NCI-H2196 (cell line): ENCODE measurements around the gene ACOX3.

ENCODE experiments used
- DNase-seq: peaks from one replicate; lab custom pipeline; 2025; ENCODE audit not compliant: unreplicated experiment; lab: John Stamatoyannopoulos, UW

ACOX3 gene

DNA sequence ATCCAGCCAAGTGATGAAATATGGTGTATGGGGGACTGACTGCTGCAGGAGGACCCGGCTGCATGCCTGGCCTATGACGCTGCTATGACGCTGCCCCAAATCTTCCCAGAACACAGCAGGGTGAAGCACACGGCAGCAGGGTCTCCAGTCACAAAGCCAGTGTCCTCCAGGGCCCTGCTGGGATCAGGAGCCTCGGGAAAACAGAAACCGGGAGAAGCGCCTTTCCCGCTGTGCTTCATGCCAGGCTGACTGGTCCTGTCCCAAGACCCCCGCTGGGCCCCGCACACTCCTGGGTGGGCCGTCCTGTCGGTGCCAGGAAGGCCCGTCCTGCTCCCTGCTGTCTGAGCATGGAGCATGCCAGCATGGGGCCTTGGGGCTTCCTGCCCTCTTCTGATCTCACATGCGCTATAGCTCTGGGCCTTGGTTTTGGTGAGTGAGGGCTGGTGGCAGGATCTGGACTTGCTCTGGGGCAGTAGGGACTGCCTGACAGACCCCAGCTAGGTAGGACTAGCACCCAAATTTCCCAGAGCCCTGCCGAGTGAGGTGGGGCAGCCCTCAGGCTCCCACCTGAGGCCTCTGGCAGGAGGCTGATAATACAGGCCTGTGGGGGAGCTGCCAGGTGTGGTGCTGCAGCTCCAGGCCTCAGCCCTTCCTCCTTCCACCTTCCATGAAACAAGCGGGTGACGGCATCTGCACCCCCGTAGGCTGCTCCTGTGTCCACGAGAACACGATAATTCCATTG is 64.0 kb downstream of the ACOX3 start:
- DNase-seq = no peak

DNA sequence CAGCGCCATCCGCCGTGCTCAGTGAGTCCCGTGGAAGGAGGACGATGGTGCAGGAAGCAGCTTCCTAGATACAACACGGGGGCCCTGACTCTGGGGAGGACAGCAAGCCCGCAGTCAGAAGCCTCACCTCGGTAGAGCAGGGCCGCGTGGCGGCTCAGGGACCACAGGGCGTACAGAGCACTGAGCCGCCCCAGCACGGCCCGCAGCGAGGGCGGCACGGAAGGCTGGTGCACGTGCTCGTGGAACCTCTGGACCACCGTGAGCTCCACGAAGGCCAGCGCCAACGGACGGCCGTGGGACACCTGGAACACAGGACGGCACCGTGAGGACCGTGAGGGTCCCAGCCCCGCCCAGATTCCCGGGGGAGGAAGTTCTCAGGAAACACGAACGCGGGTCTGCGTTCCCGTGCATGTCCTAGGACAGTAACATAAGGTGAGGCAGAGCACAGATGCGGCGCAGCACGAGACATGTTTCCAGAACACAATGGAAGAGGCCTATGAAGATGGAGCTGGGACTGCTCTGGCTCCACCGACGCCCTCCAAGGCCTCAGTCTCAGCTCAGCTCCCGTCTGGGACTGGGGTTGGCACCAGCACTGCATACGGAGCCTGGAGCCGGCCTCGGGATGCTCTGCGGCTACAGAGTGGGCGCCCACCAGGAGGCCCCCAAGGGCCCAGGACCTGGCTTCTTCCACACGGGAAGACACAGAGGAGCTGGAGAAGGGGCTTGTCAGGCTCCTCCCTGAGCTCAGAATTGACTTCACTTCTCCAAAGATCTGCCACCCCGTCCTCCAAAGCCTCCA is 65.5 kb downstream of the ACOX3 start:
- DNase-seq = no peak

DNA sequence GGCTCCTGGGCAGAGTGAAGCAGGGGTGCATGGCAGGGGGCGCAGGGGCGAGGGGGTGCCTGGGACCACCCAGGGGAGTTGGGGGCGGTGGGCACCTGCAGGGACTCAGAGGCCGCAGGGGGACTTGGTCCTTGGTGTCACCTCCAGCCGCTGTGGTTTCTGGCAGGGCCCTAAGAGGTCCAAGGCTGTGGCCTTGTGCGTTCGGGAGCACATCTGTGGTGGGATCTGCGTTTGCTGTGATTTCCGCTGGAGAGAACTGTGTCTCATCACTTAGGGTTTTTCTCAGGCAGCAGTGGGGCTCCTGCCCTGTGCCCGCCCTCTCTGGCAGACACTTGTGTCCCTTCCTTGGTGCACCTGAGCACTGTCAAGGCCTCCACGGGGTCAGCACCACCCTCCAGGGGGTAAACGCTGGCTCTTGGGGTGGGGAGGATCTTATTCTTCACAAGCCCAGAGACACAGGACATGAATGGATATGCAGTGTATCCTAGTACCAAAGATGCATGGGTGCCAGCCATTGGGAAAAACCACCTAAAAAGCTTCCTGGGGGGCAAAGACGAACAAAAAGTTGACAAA is 66.5 kb downstream of the ACOX3 start:
- DNase-seq = no peak

DNA sequence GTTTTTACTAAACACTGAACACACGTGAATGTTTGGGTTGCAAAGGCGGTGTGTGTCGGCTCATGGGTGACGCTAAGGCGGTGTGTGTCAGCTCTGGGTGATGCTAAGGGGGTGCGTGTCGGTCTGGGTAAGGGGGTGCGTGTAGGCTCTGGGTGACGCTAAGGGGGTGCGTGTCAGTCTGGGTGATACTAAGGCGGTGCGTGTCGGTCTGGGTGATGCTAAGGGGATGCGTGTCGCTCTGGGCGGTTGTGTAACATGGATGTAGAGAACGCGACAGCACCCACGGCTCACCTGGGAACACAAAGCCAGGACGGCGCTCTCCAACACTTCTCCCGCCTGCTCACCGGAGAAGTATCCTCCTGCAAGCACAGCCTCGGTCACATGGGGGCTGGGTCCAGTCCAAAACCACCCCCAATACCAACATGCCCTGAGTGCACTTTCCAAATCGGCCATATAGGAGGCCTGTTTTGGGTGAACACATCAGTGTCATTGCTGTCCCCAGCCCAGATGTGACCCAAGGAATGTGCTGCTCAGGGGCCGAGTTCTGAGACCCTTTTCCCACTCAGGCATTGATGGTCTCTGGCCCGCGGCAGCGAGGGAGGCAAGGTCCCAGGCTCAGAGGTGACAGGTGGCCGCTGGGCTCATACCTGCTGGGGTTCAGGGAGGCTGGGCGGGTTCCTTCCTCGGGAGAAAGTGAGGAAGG is 67.1 kb downstream of the ACOX3 start:
- no peak for DNase-seq

DNA sequence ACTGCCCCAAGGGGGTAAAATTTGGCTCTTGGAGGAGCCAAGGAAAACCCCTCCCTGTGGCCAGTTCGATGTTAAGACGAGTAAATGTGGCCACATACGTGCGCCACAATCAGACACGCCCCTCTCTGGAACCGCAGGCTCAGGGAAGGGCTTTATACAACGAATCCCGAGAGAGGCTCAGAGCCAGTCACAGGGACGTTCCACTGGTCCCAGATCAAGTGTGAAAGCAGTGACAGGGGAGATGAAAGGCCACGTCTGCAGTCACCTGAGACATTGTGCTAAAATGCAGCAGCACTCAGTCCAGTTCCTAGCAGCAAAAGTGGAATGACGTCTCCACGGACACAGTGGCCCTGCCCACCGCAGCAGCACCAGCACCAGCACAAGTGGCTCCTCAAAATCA is 68.0 kb downstream of the ACOX3 start:
- no peak for DNase-seq

DNA sequence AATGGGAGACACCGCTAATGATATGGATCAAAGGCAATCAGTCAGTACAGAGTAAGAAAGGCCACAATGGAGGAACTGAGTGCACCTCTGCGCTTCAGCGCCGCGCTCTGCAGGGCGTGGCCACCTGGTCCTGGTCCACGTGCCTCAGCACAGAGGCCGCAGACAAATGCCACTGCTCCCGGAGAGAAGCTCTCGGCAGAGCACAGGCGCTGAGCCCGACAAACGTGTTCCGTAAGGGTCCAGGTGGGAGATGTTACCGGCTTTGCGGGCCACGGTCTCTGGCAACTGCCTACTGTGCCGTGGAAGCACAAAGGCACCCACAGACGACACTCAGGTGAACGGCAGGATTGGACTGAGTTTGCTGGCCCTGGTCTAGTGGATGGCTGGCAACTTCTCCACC is 68.9 kb downstream of the ACOX3 start:
- no peak for DNase-seq

DNA sequence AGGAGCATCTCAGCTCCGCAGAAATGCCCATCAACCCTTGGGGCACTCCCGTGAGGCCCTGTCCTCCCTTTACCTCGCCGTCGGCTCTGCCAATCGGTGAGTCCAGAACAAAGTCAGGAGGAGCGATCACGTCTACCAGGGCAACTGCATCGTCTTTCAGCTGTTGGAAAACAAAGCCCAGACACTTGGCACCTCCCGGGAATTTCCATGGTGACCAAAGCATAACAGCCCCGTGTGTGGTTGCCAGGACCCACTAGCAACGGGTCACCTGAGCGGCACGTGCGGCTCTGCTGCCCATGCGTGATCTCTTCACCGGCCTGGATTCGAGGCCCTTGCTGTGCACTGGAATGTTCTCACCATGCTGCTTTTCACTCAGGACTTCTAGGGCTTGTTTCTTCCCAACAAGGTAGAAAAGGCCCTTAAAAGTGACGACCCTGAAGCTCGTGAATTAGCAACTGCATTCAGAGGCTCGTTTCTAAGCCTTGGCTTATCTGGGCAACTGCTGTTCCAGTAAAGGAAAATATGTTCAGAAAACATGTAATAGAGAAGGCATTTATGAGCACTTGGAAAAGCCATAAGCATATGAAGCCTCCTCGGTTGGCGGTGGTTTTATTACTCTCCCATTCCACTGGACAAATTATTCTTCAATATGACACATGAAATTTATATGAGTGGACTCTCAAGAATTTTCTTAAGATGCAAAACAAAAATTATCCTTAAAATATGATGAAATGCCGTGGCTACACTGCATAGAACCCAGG is 69.5 kb downstream of the ACOX3 start:
- DNase-seq = peak; percentile 48

DNA sequence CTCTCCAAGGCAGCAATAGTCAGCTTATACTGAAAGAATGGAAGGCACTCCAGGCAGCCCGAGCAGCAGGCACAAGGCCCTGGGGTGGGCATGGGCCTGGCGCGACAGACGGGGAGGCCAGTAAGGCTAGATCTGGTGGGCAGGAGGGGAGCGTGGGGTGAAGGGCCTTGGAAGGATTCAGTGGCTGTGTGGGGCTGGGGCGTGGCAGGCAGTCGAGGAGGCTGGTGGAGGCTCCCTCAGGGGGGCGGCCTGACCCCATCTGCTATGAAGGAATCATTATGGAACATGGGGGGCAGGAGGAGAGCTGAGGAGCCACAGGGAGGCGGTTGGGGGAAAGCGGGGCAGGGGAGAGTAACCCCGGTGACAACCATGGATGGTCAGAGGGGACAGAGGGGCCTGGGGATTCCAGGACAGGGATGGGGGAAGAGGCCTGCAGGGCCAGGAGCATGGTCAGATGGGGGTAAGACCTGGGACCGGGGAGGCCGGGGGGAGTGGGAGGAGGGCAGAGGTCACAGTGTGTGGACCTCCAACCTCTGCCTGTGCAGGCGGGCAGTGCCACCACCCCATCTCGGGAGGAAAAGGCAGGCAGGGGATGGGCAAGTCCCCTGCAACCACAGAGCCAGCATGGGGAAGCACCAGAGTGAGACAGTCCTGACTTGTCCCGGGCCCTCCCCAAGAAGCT is 70.3 kb downstream of the ACOX3 start:
- DNase-seq = no peak

DNA sequence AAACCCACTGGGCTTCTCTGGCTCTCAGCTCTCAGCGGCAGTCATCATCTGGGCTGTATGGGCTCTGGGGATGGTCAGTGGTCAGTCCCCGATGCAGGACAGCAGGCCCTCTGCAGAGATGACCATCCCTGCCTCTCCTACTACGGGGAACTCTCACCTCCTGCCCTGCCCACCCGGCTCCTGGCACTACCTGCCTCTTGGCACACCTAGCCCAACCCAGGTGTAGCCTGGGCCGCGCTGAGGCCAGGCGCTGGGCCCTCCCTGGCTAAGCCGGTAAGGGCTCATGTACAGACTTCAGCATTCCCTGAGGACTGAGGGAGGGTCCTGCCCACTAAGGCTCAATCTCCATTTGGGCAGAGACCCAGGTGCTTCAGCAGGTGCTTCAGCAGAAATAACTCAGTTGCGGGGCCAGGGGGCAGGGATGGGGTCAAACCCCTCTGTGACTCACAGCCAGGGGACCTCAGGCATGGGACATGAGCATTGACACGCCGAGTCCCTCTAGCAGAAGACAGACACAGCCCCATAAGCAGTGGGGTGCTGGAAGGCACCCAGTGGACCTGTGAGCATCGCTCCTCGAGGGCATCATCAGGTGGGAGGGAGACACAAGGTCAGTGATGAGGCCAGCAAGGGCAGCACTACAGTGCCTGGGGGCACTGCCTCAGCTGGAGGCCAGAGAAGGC is 71.0 kb downstream of the ACOX3 start:
- no peak for DNase-seq

DNA sequence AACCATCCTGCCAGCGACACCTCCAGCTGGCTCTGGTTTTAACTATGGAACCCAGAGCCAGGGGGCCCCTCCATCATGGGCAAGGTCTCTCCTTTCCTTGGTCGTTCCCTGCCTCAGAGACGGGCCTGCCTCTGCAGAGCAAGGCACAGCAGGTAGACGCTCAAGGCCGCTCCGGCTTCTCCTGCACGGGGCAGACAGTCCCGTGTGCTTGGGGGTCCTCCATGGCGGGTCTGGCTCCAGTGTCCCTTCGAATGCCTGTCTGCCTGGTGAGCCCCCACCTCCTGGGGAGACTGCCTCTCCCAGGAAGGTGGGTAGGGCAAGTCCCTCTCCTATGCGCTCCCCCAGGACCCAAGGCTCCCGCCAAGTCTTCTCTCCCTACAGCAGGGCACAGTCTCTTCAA is 71.5 kb downstream of the ACOX3 start:
- DNase-seq = no peak

DNA sequence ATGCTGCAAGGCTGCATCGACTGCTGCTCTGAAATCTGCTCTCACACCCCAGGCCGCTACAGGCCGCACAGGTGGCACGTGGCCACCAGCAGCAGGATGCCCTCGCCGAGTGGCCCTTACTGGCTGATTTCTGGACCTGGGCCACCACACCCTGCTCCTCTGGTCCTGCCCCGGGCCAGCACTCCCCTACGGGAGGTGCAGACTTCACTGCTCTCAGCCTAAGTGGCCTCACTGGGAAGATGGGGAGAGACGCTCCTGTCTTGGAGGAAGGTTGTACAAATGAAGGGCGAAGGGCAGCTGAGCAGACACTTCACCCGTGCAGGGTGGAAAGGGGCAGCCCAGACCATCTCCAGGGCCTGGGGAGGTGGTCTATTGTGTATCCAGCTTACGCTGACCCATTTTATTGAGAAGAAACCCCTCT is 72.5 kb downstream of the ACOX3 start:
- no peak for DNase-seq

DNA sequence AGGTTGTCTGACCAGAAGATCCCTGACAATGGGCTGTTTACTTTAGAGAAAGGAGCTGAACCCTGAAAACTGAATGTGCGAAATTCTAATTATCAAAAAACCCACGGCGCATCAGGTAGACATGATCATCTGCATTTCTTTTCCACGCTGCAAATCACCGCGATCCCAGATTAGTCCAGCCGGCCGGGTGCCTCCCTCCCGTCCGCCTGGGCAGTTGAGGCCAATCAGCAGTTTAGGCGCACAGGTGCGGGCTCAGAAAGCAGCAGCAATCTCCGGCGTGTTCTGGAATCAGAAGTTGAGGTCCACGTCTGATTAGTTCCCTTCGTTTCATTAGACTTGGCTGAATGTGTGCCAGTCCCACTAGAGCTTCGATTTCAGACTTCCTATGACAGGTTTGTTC is 73.9 kb downstream of the ACOX3 start:
- DNase-seq = no peak

DNA sequence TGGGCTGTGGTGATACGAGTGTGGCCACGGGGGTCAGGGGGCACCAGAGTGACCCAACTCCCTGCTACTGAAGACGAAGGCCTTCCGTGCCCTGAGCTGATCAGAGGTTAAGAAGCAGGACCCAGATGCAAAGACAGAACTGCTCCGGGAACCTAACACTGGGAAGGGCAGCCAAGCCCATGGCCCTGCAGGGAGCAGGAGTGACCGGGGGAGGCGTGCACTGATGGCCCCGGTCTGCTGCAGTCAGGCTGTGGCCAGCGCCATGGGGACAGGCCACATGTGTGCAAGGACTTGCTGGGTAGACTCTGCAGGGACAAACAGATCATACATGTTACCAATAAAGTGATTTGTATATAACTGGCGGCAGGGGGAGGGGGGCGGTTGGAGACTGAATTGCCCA is 74.6 kb downstream of the ACOX3 start:
- no peak for DNase-seq

DNA sequence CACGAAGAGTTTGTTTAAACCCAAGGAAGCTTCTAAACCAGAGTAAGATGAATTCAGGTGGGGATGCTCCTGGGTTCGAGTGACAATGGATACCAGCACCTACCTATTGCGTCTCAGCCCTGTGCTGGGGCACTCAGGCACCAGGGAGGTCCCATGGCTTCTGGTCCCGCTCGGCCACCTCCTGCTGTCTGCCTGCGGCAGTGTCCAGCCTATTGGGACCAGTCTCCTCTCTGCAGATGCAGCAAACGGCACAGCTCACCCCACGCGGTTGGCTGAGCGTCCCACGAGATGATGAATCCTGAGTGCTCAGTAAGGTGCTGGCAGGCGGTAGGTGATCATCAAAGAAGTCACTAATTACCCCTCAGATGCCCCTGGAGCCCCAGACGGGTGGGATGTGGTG is 75.2 kb downstream of the ACOX3 start:
- no peak for DNase-seq

DNA sequence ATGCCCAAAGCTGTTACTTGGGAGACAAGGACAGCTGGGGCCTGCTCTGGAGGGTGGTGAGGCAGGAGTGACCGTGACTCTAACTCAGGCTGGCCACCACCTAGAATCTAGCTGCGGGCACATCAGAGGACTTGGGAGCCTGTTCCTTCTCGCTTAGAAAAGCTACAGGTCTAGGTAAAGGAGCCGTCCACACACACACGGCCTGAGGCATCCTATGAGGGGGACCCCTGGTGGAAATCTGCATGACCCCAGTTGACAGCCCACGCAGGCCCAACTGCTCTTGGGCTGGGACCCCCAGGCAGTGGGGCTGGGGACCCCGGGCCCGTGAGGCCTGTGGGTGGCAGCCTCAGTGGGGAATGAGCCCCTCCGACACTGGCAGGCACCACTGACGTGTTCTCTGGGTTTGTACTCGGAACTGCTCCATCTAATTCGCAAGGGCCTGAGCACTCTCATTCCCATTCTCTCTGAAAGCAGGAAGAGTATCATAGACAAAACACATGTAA is 75.6 kb downstream of the ACOX3 start:
- no peak for DNase-seq

DNA sequence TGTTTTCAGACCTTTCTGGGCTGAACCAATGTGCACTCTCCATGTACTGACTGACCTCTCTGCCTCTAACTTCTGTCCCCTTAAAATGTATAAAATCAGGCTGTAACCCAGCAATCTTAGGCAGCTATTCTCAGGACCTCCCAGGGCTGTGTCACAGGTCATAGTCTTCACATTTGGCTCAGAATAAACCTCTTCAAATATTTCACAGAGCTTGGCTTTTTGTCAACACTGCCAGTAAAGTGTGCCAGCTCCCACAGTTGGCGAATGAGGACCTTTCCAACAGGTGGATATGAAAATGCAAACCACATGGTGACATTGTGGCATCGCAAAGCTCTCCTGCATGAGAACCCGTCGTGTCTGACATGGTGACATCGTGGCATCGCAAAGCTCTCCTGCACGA is 76.4 kb downstream of the ACOX3 start:
- DNase-seq = no peak

DNA sequence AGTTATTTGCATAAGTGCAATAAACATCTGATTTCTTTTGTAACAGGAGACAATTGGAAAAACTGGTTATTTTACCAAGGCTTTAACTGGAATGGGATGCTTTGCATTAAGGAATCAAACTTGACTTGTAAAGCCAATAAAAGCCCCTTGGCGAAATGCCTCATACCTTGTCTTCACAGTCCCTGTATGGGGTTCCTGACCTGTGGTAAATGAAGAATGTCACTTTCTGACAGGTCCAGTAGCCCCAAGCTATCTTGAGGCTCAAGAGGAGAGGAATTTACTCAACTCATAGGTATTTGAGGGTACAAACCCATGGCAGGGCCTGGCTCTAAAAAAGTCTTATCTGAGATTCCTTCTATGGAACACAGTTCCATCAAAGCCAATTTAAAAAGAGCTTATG is 78.0 kb downstream of the ACOX3 start:
- DNase-seq = no peak

DNA sequence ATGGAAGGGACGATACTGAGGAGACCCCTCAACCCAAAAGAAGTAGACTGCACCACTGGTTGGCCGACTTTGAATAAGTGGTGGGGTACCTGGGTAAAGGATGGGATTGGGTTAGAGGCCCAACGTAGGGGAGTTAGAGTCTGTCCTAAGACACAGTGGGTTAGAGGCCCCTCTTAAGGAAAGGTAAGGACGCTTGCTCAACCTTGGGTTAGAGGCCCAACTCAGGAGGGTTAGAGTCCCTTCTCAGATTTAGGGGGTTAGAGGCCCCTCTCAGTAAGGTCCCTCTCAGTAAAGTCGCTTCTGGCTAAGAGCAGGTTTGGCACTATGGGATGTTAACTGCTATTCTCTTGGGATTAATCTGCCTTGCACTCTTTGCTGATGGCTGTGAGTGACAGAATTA is 81.3 kb downstream of the ACOX3 start:
- no peak for DNase-seq

DNA sequence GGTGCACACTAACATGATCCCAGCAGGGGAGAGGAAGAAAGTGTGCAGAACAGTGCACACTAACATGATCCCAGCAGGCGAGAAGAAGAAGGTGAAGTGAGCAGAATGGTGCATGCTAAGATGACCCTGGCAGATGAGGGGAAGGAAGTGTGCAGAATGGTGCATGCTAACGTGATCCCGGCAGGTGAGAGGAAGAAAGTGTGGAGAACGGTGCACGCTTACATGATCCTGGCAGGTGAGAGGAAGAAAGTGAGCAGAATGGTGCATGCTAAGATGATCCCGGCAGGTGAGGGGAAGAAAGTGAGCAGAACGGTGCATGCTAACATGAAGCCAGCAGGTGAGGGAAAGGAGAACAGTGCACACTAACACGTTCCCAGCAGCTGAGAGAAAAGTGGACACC is 83.7 kb downstream of the ACOX3 start:
- DNase-seq = no peak
